Measurements from ENCODE around the gene TMUB2.
A peak's percentile ranks its signal among the peaks of the same experiment; 100 is the strongest.
"Not testable (repeated sequence)": the region's sequence is repeated elsewhere in the genome, so short reads cannot be mapped to it uniquely, and the experiment has no call there.

TMUB2 gene

GRCh38 chr17:44219616-44220212, 32.9 kb downstream of the TMUB2 start, which contains the start of gene UBTF:
Gene UBTF (minus strand): TSS chr17:44219675. CDS start chr17:44218229, 1,446 bp downstream.
- DNase-seq = peak; percentile 80 to 83

- peak; percentile 39 to 56 for DNase-seq
Measured at GRCh38 chr17:44220213-44221083, 33.7 kb downstream of the TMUB2 start.

- peak; percentile 66 to 67 for DNase-seq
Measured at GRCh38 chr17:44221084-44221861, 34.5 kb downstream of the TMUB2 start.

GRCh38 chr17:44221862-44222111, 35.0 kb downstream of the TMUB2 start:
- DNase-seq = no peak

GRCh38 chr17:44222112-44222869, 35.5 kb downstream of the TMUB2 start:
- peak; percentile 57 to 68 for DNase-seq

- DNase-seq = no peak
Measured at GRCh38 chr17:44223541-44224071, 36.8 kb downstream of the TMUB2 start.

GRCh38 chr17:44229090-44229489, 42.3 kb downstream of the TMUB2 start:
- DNase-seq = no peak

GRCh38 chr17:44230140-44230539, 43.4 kb downstream of the TMUB2 start:
- no peak for DNase-seq

- DNase-seq = no peak
Measured at GRCh38 chr17:44232061-44232460, 45.3 kb downstream of the TMUB2 start.

GRCh38 chr17:44233582-44233981, 46.8 kb downstream of the TMUB2 start:
- no peak for DNase-seq

GRCh38 chr17:44235583-44235936, 48.8 kb downstream of the TMUB2 start:
- no peak for DNase-seq

- DNase-seq = no peak
Measured at GRCh38 chr17:44236444-44236991, 49.7 kb downstream of the TMUB2 start.

- DNase-seq = not testable (repeated sequence)
Measured at GRCh38 chr17:44237886-44238285, 51.1 kb downstream of the TMUB2 start.

GRCh38 chr17:44241106-44241624, 54.4 kb downstream of the TMUB2 start:
- no peak for DNase-seq
